RWPE2 (cell line): ENCODE results near the gene LRRC74B.
"Not testable (repeated sequence)": the region's sequence is repeated elsewhere in the genome, so short reads cannot be mapped to it uniquely, and the experiment has no call there.

Experiments
- ATAC-seq: fragments of 200-7000 bp; cut with Tn5 transposase; 3 replicates; pipeline ENCODE4 v1.9.1; 2021; ENCODE audit warnings: low read depth
- DNase-seq: peaks from one replicate; pipeline ENCODE4 v3.0.0-alpha.2; 2020; ENCODE audit warnings: low spot score
- H3K27ac ChIP-seq: fragments of 450-650 bp; 2 replicates; pipeline ENCODE4 v1.5.1; 2017; ENCODE audit warnings: mild to moderate bottlenecking; ENCODE audit not compliant: poor library complexity, severe bottlenecking
- H3K27me3 ChIP-seq: fragments of 250-450 bp; sonication (Bioruptor Pico); 2 replicates; pipeline ENCODE4 v1.5.1; 2021; ENCODE audit warnings: mild to moderate bottlenecking, moderate library complexity; ENCODE audit not compliant: insufficient read depth, poor library complexity, severe bottlenecking
- H3K36me3 ChIP-seq: fragments of 250-450 bp; sonication (Bioruptor Pico); 2 replicates; pipeline ENCODE4 v1.5.1; 2020; ENCODE audit warnings: low read depth, mild to moderate bottlenecking, moderate library complexity
- H3K4me1 ChIP-seq: fragments of 250-450 bp; sonication (Bioruptor Pico); 2 replicates; pipeline ENCODE4 v1.5.1; 2021; ENCODE audit warnings: mild to moderate bottlenecking, moderate library complexity; ENCODE audit not compliant: insufficient read depth, poor library complexity, severe bottlenecking
- H3K4me3 ChIP-seq: fragments of 250-450 bp; sonication (Bioruptor Pico); 2 replicates; pipeline ENCODE4 v1.5.1; 2021; ENCODE audit warnings: mild to moderate bottlenecking, moderate library complexity; ENCODE audit not compliant: severe bottlenecking
- H3K9me3 ChIP-seq: fragments of 250-450 bp; sonication (Bioruptor Pico); 2 replicates; pipeline ENCODE4 v1.5.1; 2021; ENCODE audit warnings: mild to moderate bottlenecking, moderate library complexity; ENCODE audit not compliant: severe bottlenecking
- TF ChIP-seq, protein P1 (sequence below): fragments of 450-650 bp; IDR thresholded peaks from one replicate; pipeline ENCODE4 v1.5.1; 2017; ENCODE audit warnings: mild to moderate bottlenecking, moderate library complexity; ENCODE audit not compliant: poor library complexity, severe bottlenecking

LRRC74B gene

DNA sequence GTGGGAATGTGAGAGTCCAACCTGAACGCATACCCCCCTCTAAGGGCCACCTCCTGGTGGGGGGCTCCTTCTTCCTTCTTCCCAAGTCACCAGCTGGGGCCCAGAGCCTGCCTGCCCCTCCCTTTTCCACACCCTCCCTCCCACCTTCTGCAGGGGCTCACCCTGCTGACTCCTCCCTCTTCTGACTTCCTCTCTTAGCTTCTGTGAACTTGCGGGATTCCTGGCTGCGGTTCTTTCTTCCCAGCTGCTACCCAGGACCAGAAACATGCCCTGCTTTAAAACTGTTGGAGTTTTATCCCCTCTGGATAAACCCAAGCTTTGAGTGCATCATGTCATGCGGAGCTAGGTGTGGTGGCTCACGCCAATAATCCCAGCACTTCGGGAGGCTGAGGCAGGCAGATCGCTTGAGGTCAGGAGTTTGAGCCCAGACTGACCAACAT is 10.2 kb downstream of the LRRC74B start:
- DNase-seq (no peak), ATAC-seq (no peak)
- H3K27me3 ChIP-seq, result no peaks in the 10 kb centered on the region
- H3K9me3 ChIP-seq, result peaks cover 7% of the 10 kb centered on the region
- H3K27ac ChIP-seq, result no peak overlapping the region
- peaks cover 5% of the 10 kb centered on the region for H3K4me1 ChIP-seq
- no peak overlapping the region for H3K4me3 ChIP-seq
- no peaks in the 10 kb centered on the region for H3K36me3 ChIP-seq
- TF ChIP-seq, protein P1, sequence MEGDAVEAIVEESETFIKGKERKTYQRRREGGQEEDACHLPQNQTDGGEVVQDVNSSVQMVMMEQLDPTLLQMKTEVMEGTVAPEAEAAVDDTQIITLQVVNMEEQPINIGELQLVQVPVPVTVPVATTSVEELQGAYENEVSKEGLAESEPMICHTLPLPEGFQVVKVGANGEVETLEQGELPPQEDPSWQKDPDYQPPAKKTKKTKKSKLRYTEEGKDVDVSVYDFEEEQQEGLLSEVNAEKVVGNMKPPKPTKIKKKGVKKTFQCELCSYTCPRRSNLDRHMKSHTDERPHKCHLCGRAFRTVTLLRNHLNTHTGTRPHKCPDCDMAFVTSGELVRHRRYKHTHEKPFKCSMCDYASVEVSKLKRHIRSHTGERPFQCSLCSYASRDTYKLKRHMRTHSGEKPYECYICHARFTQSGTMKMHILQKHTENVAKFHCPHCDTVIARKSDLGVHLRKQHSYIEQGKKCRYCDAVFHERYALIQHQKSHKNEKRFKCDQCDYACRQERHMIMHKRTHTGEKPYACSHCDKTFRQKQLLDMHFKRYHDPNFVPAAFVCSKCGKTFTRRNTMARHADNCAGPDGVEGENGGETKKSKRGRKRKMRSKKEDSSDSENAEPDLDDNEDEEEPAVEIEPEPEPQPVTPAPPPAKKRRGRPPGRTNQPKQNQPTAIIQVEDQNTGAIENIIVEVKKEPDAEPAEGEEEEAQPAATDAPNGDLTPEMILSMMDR, result no peak

DNA sequence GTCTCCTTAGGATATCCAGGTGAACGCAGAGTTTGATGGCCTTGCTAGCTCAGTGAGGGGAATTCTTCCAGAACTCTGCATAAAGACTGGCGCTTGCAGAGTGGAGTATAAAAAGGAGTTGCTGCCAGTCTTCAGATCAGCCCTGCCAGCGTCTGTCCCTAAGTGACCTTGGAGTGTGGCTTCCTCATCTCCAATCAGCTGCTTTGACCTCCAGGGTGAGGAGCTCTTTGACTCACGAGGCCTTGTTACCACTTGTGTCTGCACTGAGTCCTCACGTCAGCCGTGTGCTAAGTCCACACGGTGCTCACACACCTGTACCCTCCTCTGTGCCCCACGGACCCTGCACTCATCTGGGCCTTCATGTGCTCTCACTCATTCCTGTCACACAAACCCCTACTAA is 14.6 kb downstream of the LRRC74B start:
- H3K27me3 ChIP-seq, H3K4me3 ChIP-seq, H3K4me1 ChIP-seq, H3K36me3 ChIP-seq, ATAC-seq, H3K9me3 ChIP-seq, H3K27ac ChIP-seq, DNase-seq: not testable (repeated sequence)

DNA sequence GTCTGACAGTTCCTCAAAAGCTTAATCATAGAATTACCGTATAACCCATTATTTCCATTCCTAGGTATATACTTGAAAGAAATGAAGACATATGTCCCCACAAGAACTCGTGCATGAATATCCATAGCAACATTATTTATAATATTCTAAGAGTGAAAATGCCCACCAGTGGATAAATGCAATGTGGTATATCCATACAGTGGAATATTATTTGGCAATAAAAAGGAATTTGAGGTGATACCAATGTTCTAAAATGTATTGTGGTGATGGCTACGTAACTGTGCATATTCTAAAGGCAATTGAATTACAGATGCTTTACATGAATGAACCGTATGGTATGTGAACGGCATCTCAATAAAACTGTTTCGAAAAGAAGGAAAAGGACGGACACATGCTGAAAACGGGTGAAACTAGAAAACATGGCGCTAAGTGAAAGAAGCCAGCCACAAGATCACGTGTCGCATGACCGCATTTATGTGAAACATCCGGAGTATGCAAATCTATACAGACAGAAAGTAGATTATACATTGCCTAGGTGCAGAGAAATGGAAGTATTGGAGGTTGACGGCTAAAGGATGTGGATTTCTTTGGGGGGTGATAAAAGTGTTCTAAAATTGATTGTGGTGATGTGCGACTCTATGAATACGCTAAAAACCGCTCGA is 16.0 kb downstream of the LRRC74B start:
- H3K4me1 ChIP-seq, H3K36me3 ChIP-seq, ATAC-seq, H3K4me3 ChIP-seq, H3K27me3 ChIP-seq, DNase-seq, H3K9me3 ChIP-seq, H3K27ac ChIP-seq: not testable (repeated sequence)

DNA sequence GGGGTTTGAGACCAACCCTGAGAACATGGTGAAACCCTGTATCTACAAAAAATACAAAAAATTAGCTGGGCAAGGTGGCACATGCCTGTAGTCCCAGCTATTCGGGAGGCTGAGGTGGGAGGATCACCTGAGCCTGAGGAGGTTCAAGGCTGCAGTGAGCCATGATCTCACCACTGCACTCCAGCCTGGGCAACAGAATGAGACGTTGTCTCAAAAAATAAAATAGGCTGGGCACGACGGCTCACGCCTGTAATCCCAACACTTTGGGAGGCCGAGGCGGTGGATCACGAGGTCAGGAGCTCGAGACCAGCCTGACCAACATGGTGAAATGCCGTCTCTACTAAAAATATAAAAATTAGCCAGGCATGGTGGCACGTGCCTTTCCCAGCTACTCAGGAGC is 18.7 kb downstream of the LRRC74B start:
- H3K36me3 ChIP-seq, H3K9me3 ChIP-seq, H3K27ac ChIP-seq, ATAC-seq, H3K4me3 ChIP-seq, H3K27me3 ChIP-seq, DNase-seq, H3K4me1 ChIP-seq: not testable (repeated sequence)

DNA sequence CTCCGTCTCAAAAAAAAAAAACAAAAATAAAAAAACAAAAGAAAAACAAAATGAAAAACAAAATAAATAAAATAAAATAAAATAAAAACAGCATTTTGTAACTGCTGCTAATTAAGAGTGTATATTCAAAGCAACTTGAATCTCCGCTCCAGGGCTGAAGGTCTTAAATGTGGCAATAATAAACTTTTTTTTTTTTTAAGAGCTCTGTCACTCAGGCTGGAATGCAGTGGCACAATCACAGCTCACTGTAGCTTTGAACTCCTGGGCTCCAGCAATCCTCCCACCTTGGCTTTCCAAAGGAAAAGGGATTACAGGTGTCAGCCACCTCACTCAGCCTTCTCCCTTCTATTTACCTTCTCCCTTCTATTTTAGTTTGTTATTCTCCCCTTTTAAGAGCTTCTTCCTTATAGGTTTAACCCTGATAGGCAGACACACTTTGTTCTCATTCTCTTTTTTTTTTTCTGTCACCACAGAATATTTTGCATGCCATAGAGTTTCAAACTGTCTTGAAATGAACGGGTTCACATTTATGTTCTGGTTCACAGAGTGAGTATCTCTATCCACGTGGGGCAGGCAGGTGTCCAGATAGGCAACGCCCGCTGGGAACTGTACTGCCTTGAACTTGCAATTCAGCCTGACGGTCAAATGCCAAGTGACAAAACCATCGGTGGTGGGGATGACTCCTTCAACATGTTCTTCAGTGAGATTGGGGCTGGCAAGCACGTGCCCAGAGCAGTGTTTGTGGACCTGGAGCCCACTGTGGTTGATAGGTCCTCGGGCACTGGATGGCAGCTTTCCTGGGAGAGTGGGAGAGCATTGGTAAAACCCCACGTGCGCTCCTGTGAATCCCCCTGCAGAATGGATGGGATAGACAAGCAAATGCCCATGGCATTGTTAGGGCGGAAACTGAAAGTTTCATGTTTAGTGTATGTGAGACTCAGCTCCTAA is 19.4 kb downstream of the LRRC74B start:
- TF ChIP-seq, protein P1, result no peak
- ATAC-seq (no peak), DNase-seq (no peak)
- Histone ChIP-seq H3K27me3 (no peaks in the 10 kb centered on the region), H3K27ac (no peak overlapping the region), H3K4me3 (no peak overlapping the region), H3K4me1 (no peaks in the 10 kb centered on the region), H3K36me3 (no peaks in the 10 kb centered on the region), H3K9me3 (no peaks in the 10 kb centered on the region)

DNA sequence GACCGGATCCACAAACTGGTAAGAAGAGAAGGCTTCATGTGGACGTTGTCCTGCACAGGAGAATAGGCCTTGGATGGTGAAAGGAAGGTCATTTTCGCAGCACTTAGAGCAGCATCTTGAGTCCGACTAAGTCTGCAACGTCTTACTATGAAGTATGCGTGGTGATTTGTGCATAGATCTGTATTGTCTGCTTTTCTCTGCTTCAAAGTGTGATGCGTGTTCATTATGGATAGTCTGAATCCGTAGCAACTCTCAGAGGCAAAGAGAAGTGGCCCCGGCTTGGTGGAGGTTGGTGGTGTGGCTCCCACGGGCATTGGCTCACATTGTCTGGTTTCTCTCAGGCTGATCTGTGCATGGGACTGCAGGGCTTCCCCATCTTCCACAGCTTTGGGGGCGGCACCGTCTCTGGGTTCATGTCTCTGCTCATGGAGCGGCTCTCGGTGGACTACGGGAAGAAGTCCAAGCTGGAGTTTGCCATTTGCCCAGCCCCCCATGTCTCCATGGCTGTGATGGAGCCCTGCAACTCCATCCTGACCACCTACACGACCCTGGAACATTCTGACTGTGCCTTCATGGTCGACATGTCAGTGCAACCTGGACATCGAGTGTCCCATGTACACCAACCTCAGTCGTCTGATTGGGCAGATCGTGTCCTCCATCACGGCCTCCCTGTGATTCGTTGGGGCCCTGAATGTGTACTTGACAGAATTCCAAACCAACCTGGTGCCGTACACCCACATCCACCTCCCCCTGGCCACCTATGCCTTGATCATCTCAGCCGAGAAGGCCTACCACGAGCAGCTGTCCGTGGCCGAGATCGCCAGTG is 21.5 kb downstream of the LRRC74B start:
- Histone ChIP-seq H3K36me3 (no peaks in the 10 kb centered on the region), H3K4me1 (no peaks in the 10 kb centered on the region), H3K27me3 (no peaks in the 10 kb centered on the region), H3K4me3 (no peak overlapping the region), H3K9me3 (no peaks in the 10 kb centered on the region), H3K27ac (no peak overlapping the region)
- ATAC-seq (no peak), DNase-seq (no peak)
- TF ChIP-seq, protein P1, result no peak
